HG03060 (cell line): Measurements from ENCODE around the gene LYZ.
A peak's percentile ranks its signal among the peaks of the same experiment; 100 is the strongest.

ENCODE experiments used
- ATAC-seq: cut with Tn5 transposase; IDR thresholded peaks from one replicate; pipeline ENCODE4 v1.9.1; 2021; ENCODE audit warnings: low read depth, moderate number of reproducible peaks; ENCODE audit not compliant: unreplicated experiment

LYZ gene

DNA sequence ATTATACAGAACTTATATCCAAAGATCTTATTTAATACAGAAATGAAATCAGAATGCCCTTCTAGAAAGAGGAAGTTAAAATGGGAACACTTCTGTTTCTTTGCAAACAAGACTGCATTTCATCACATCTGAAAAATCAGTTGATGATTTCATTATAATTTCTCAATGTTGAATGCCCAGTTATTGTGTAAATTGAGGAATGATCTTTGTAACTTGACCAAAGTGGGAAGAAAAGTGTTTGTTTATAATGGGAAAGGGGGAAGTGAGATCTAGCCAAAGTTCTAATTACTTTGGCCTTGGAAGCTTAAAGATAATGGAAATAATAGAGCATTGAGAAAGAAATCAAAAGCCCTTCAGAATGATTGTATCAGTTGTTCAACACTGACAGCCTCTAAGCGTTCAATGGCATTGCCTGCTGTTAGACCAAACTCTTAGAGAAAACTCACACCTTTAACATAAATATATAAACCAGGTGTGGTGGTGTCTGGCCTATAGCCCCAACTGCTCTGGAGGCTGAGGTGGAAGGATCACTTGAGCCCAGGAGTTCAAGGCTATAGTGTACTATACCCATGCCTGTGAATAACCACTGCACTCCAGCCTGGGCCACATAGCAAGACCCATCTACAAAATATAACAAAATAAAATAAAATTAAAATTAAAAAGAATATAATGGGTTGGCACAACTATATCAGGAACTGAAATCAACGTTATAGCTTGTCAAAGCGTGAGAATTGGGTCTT is 9.9 kb upstream of the LYZ start:
- no peak for ATAC-seq

DNA sequence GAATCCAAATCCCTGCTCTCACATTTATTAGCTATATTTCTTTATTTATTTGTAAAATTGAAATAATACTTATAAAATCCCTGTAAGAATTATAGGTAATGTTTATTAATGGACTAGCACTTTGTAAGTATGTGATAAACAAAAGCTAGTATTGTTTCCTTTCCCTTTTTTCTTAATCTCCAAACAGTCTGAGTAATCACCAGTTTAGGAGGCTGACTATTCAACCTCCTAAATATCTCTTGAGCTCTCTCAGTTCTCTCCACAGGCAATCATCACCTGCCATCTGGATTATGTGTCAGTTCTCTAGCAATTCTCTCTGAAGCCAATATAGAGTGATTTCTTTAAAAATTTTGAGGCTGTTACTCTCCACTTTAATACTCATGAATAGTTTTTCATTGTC is 9.2 kb upstream of the LYZ start:
- ATAC-seq: no peak

DNA sequence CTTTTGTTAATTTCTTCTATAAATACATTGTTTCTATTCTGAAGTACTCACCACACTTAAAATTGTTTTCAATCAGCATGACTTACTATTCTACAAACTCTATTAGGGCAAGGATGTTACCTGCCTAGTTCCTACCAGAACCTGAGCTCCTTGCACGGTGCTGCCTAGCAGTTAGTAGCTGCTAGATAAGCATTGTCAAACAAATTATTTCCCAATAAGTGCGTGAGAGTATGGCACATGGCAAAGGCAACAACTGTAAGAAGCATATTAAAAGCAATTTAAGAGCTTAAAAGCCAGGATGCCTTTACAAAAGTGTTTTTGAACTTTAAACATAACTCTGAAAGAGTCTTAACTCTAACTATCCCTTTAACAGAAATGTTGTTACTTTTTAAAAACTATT is 8.2 kb upstream of the LYZ start:
- ATAC-seq: no peak

DNA sequence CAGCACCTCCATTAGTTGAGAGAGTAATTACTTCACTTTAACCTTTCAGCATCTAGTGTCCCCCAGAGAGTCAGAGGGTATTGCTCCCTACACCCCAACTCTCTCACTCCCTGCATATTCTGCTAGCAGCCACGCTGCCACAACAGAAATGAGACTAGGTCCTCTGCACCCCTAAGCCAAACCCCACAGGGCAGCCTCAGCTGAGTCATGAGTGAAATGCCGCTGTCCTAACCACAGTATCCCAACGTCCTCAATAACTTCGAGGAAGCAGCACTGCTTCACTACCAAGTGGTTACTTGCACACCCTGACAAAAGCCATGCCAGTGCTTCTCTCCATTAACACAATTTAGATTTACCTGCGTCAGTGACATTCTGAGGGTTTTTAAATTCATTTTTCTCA is 6.9 kb upstream of the LYZ start:
- ATAC-seq: no peak

DNA sequence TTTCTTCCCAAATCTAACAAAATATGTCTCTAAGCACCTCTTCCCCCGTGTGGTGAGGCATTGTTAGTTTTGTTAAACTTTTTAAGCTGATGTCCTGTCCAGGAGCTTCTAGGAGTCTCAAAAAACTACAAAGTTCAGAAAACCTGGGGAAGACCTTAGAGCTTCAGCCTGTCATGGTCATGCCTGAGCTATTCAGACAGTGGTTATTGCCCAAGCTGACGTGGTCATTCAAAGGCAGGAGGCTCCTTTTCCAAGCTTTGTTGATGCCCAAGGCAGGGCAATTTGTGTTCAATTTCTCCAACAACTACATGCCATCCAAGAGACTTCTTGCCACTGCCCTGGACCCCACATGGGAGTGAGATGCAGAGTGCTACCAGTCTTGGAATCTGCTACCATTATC is 5.8 kb upstream of the LYZ start:
- no peak for ATAC-seq

DNA sequence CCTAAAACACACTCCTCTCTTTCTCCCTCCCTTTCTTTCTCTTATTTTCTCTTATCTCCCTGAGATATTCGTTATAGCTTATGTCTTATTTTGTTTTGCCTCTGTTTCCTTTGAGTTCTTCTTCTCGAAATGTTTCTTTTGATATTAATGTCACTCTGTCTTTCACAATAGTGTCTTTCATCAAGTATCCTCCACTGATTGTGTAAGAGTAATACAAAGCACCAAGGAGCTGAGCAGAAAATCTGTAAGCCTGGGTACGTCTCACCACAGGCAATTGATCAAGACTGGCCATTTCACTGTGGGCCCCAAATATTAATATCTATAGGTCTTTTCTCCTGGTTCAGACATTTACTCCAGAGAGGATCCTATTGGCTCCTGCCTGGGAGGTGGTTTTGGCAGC is 4.8 kb upstream of the LYZ start:
- ATAC-seq: no peak

DNA sequence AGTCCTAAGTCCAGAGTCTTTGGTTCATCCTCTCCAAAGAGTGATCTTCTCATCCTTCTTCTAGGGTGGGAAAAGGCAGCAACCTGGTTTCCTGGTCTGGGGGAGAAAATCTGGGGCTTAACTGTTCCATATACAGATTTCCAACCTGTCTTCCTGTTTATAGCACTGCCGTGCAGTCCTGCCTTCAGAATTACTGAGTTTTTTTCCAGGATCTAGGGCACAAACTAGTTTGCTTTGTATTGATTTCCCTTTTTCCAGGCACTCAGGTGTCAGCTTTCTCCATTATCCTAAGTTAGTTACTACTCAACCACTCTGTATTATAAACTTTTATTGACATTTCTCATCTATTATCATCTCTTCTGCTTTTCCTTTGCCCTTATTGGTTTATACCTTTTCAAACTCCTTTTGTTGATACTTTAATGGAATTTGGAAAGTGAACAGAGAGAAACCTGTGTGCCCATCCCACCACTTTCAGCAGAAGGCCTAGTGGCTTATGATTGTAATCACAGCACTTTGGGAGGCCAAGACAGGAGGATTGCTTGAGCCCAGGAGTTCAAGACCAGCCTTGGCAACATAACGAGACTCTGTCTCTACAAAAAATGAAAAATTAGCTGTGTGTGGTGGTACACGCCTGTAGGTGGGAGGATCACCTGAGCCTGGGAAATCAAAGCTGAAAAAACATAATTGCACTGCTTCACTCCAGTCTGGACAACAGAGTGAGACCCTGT is 4.1 kb upstream of the LYZ start:
- no peak for ATAC-seq

DNA sequence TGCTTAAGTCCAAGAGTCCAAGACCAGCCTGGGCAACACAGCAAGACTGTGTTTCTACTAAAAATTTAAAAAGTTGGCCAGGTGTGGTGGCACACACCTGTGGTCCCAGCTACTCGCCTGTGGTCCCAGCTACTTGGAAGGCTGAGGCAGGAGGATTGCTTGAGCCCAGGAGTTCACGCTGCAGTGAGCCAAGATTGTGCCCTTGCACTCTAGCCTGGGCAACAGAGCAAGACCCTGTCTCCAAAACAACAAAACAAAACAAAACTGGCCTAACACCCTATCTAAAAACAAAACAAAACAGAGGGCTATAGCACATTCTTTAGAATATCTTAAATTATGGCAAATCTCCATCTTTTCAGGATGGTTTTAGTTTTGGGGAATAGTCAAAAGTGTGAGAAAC is 3.1 kb upstream of the LYZ start:
- no peak for ATAC-seq

DNA sequence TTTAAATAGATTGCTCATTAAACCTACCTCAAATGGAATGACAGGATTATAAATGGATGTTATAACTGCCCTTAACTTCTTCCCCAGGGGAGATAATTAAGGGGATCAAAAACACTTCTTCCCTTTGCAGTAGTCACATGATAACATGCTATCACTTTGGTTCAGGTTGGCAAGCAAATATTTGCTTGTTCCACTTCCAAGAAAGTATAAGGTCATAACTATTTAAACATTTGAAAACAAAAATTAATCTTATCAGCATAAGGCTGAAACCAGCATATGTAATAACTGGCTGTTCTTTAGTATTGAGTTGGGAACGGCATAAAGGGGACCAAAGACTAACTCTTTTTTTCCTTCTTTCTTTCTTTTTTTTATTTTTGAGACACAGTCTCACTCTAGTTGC is 2.4 kb upstream of the LYZ start:
- ATAC-seq: no peak

DNA sequence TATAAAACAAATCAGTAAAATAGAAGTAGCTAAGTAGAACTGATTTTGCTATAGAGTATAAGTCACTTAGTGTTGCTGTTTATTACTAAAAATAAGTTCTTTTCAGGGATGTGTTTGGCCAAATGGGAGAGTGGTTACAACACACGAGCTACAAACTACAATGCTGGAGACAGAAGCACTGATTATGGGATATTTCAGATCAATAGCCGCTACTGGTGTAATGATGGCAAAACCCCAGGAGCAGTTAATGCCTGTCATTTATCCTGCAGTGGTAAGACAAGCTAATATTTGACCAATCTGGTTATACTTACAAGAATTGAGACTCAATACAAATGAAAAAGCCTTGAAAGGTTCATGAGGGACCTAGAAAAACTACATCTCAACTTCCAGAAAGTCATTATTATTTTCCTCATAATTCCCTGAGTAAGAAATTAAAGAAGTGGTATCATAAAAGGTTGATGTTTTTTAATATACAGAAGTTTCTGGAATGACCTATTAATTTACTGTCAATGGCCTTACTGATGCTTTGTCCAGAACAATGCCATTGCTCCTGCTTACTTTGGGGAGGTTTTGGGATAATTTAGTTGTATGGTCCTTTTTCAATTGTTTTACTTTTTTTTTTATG is 1.9 kb downstream of the LYZ start:
- no peak for ATAC-seq

DNA sequence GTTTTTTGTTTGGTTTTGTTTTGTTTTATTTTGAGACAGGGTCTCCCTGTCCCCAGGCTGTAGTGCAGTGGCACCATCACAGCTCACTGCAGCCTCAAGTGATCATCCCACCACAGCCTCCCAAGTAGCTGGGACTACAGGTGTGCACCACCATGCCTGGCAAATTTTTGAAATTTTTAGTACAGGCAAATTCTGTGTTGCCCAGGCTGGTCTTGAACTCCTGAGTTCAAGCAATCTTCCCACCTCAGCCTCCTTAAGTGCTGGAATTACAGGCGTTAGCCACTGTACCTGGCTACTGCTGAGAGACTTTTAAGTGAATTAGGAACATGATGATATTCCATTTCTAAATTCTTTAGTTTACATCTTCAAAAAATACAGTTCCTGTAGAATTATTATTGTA is 2.6 kb downstream of the LYZ start:
- ATAC-seq: no peak

DNA sequence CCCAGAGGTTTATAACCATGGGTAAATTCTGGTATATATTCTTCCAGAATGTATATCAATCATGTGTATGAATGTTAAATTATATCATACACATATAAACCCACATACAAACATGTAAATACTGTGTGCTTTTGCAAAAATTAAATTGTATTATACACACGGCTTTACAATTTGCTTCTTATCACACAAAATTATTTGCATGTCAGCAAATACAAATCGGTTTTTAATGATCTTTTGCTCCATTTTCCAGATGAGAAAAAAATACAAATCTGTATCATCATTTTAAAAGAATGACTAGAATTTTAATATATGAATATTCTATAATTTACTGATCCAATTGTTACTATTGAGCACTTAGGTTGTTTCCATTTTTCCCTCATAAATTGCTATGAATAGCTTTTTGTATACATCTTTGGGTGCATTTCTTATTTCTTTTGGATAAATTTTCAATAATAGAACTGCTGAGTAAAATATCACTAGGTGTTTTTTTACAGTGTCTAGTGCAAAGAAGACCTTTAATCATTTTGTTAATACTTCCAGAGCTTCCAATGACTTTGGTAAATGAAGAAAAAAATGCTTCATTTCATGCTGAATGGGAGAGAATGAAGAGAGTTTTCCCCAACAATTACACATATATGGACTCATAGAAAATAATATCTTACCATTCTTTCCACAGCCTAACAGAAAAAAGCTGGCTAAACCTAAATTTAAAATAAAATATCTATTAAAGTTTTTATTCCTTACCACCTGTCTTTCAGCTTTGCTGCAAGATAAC is 3.5 kb downstream of the LYZ start:
- ATAC-seq: no peak

DNA sequence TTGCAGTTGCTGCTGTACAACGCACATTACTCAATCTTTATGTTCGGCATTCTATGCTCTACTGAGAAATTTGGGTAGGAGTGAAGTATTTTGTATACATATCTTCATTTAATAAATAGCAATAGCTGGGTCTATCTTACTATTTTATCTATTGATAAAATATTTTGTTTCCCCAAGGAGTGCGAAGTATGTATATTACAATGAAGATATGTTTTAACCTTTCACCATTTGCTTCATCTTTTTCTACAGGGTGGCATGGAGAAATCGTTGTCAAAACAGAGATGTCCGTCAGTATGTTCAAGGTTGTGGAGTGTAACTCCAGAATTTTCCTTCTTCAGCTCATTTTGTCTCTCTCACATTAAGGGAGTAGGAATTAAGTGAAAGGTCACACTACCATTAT is 4.7 kb downstream of the LYZ start:
- no peak for ATAC-seq

DNA sequence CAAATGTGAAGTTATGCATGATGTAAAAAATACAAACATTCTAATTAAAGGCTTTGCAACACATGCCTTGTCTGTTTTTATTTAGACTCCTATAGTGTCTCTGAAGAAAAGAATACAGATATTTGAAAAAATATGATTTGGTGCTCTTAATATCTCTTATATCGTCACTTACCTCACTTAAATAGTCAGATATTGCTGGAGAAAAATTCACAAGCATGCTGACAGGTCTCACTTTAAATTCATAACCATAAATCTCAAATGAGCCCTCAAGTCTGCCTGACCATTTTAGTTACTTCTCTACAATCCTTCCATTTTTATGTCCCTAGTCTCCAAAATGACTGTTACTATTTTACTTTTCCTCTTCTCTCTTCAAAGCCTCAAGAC is 6.0 kb downstream of the LYZ start:
- ATAC-seq: no peak

DNA sequence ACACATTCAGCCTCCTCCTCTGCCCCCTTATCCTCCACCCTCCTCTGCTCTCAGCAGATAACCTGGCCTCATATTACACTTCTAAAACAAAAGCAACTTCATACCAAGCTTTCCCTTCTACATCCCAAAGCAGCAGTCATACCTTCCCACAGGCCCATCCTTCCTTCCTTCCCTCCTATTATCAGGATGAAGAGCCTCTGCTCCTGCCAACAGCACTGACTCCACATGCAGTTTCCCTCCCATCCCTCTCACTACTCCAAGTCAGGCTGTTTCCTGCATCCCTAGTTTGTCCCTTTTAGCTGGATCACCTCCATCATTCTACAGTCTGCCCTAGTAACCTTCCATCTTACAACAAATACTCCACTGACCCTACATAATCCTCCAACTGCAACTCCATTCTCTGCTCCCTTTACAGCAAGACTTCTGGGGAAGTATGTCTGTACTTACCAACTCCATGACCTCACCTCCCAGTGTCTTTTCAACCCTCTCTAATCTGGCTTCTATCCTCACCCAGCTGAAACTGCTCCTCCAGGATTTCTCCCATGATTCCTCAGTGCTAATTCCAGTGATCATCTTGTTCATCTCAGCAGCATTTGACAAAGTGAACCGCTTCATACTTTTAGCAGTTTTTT is 6.5 kb downstream of the LYZ start:
- ATAC-seq: no peak

DNA sequence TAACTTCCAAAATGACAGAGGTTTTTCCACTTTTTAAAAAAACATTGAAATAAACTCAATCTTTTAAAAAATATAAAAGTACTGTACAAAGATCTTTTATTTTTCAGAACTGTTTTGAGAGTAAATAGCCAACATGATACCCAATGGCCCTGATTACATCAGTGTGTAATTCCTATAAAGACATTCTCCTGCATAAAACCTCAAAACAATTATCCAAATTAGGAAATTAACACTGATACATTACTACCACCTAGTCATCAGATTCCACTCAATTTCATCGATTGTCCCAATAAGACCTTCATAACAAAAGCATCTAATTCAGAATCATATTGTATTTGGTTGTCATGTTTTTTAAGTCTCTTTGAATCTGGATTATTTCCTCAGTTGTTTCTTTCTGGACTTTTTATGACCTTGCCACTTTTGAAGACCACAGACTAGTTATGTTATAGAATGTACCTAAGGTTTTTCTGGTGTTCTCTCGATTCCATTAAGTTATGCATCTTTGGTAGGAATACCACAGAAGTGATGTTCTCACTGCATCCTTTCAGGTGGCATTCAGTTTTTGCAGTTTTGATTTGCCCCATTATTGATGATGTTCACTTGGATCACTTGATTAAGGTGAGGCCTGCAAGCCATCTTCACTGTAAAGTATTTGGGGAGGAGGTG is 7.3 kb downstream of the LYZ start:
- no peak for ATAC-seq

DNA sequence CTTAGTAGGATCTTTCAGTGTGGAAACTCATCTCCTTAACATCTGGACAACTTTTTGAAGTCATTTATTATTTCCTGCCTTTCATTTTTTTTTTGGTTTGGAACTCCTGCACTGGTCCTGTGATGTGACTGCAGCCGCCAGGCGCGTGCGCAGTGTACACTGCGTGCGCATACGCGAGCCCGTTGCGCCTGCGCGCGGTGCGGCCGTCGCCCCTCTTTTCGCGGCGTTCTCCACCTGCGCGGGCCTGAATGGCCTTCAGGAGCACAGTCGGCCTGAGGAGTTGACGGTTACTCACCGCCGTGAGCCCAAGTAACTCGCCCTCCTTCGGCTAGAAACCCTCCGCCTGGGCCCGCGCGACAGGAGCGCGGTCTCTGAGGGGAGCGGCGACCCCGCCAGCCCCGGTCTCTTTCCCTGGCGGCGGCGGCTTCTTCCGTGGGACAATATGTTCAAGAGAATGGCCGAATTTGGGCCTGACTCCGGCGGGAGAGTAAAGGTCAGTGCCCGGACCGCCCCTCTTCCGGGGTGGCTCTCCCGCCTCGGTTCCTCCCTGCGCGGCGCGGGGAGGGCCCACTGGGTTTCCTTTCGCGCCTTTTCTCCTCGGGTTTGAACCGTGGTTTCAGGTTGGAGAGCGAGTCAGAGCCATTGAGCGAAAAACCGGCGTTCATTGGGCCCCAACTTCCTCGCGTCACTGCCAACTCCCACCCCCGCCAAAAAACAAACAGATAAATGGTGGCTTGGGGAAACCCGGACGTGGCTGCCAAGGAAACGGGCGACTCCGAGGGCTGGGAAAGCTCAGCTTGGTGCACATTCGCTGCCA is 11.6 kb downstream of the LYZ start, which contains the start of gene YEATS4:
Gene YEATS4 (plus strand): TSS at position 213 of the 817 bp plus-strand sequence. CDS start 230 bp downstream, at position 443.
- ATAC-seq: peak; percentile 69

DNA sequence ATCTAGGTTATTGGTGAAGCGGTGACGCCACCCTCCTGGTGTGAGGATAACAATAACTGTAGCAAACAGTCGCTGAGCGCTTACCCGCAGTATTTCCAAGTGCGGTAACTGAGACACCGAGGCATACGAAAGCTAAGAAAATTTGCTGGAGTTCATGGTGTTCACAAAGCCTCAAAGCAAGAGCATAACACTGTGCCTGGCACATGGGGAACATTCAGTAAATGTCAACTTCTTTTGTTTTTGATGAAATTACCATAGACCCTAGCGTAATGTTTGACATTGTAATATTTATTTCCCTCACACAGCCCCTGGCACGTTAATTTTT is 12.1 kb downstream of the LYZ start:
- no peak for ATAC-seq

DNA sequence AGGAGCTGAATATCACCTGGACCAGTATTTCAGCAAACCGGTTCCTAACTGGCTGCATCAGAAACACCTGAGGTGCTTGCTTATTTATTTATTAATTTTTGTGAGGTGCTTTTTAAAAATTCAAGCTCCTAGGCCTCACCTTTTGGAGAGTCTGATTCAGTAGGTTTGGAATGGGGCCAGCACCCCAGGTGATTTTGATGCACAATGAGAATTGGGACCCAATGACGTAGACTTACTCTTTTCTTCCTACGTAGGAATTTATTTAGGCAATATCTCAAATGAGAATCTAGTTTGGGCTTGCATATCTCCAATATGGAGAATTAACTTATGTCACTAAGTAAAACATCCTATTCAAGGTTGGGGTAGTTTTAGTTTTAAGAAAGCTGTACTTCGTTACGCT is 18.6 kb downstream of the LYZ start:
- no peak for ATAC-seq
